ENCODE measurements around the gene CSTPP1.

The CSTPP1 gene

GRCh38 chr11:46894506-46894905 is 42.1 kb upstream of the CSTPP1 start:
- DNase-seq (ENCODE audit: low spot score) = no peak
- TF ChIP-seq CTCF (IDR thresholded peaks at IDR 0.05; ENCODE audit: extremely low read depth, missing control alignments) = no peak

GRCh38 chr11:46894961-46895360 is 41.6 kb upstream of the CSTPP1 start:
- DNase-seq (ENCODE audit: low spot score) = no peak
- TF ChIP-seq CTCF (IDR thresholded peaks at IDR 0.05; ENCODE audit: extremely low read depth, missing control alignments) = no peak

- DNase-seq (ENCODE audit: low spot score) = no peak
- no peak for TF ChIP-seq CTCF (IDR thresholded peaks at IDR 0.05; ENCODE audit: extremely low read depth, missing control alignments)
Observed at GRCh38 chr11:46895821-46896220, 40.7 kb upstream of the CSTPP1 start.

GRCh38 chr11:46896719-46897406 is 39.7 kb upstream of the CSTPP1 start:
- DNase-seq (ENCODE audit: low spot score) = peak; percentile 63
- peak; percentile 15 for TF ChIP-seq CTCF (IDR thresholded peaks at IDR 0.05; ENCODE audit: extremely low read depth, missing control alignments)

- no peak for TF ChIP-seq CTCF (IDR thresholded peaks at IDR 0.05; ENCODE audit: extremely low read depth, missing control alignments)
- DNase-seq (ENCODE audit: low spot score) = no peak
Observed at GRCh38 chr11:46898396-46899095, 38.0 kb upstream of the CSTPP1 start.

GRCh38 chr11:46899501-46900025 is 37.0 kb upstream of the CSTPP1 start:
- TF ChIP-seq CTCF (IDR thresholded peaks at IDR 0.05; ENCODE audit: extremely low read depth, missing control alignments) = no peak
- no peak for DNase-seq (ENCODE audit: low spot score)

GRCh38 chr11:46900091-46900746 is 36.3 kb upstream of the CSTPP1 start:
- no peak for DNase-seq (ENCODE audit: low spot score)
- no peak for TF ChIP-seq CTCF (IDR thresholded peaks at IDR 0.05; ENCODE audit: extremely low read depth, missing control alignments)
